ENCODE measurements around the gene HAPSTR1.

The HAPSTR1 gene

GRCh38 chr16:9124444-9124843 lies 33.0 kb downstream of the HAPSTR1 start (continued):
- TF ChIP-seq, protein P1, sequence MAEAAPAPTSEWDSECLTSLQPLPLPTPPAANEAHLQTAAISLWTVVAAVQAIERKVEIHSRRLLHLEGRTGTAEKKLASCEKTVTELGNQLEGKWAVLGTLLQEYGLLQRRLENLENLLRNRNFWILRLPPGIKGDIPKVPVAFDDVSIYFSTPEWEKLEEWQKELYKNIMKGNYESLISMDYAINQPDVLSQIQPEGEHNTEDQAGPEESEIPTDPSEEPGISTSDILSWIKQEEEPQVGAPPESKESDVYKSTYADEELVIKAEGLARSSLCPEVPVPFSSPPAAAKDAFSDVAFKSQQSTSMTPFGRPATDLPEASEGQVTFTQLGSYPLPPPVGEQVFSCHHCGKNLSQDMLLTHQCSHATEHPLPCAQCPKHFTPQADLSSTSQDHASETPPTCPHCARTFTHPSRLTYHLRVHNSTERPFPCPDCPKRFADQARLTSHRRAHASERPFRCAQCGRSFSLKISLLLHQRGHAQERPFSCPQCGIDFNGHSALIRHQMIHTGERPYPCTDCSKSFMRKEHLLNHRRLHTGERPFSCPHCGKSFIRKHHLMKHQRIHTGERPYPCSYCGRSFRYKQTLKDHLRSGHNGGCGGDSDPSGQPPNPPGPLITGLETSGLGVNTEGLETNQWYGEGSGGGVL (tag by site-specific recombination; IDR thresholded peaks at IDR 0.05) = no peak
- TF ChIP-seq TSHZ1 (tag by site-specific recombination; IDR thresholded peaks at IDR 0.05; ENCODE audit: borderline replicate concordance) = no peak
- TF ChIP-seq ZNF626 (tag by site-specific recombination; IDR thresholded peaks at IDR 0.05) = no peak

- no peak overlapping the region for H3K27ac ChIP-seq (ENCODE audit: extremely low read depth, low read depth, low read length)
- TF ChIP-seq ZNF585B (tag by site-specific recombination; IDR thresholded peaks at IDR 0.05) = no peak
- no peak for TF ChIP-seq ZSCAN5A (tag by site-specific recombination; IDR thresholded peaks at IDR 0.05)
- no peak for TF ChIP-seq ZNF302 (tag by site-specific recombination; IDR thresholded peaks at IDR 0.05; ENCODE audit: low read depth)
- TF ChIP-seq ZSCAN4 (tag by site-specific recombination; IDR thresholded peaks at IDR 0.05) = no peak
- TF ChIP-seq, protein P2, sequence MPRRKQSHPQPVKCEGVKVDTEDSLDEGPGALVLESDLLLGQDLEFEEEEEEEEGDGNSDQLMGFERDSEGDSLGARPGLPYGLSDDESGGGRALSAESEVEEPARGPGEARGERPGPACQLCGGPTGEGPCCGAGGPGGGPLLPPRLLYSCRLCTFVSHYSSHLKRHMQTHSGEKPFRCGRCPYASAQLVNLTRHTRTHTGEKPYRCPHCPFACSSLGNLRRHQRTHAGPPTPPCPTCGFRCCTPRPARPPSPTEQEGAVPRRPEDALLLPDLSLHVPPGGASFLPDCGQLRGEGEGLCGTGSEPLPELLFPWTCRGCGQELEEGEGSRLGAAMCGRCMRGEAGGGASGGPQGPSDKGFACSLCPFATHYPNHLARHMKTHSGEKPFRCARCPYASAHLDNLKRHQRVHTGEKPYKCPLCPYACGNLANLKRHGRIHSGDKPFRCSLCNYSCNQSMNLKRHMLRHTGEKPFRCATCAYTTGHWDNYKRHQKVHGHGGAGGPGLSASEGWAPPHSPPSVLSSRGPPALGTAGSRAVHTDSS (tag by site-specific recombination; IDR thresholded peaks at IDR 0.05) = no peak
- TF ChIP-seq ZNF626 (tag by site-specific recombination; IDR thresholded peaks at IDR 0.05) = no peak
- TF ChIP-seq ZNF394 (tag by site-specific recombination; IDR thresholded peaks at IDR 0.05; ENCODE audit: borderline replicate concordance) = no peak
- no peak for TF ChIP-seq ZNF138 (tag by site-specific recombination; IDR thresholded peaks at IDR 0.05; ENCODE audit: borderline replicate concordance)
- TF ChIP-seq ZNF488 (tag by site-specific recombination; IDR thresholded peaks at IDR 0.05) = no peak
- H3K4me3 ChIP-seq (ENCODE audit: low read depth, low read length) = no peak overlapping the region
- H3K4me1 ChIP-seq (ENCODE audit: control insufficient read depth, insufficient read depth, low read length) = no peaks in the 10 kb centered on the region
- H3K9me3 ChIP-seq (ENCODE audit: control insufficient read depth, insufficient read depth, low read depth, low read length) = no peaks in the 10 kb centered on the region
- peaks cover 0 to 48% of the 10 kb centered on the region in 2 experiments; a peak in 1 of 3 replicates for H3K36me3 ChIP-seq (ENCODE audit: control insufficient read depth in 2 of 2, insufficient read depth in 1 of 2, low read length in 2 of 2)
- ChIA-PET CTCF (interaction anchor here (0.9 to 2.0 kb wide), 2 partner anchors 14 to 556 kb away, joined by 3 to 7 read pairs; no protein-coding TSS in a partner anchor), POLR2A (interaction anchor here (1.6 kb wide), 1 partner anchor 34 kb away, joined by 12 read pairs; the partner anchor contains the start of gene HAPSTR1)
Measured at GRCh38 chr16:9124908-9125584, 33.6 kb downstream of the HAPSTR1 start.

Data from HEK293 (cell line).